Activated B cell treated with CpG ODN at 0.5 μM for 24 hours (primary cell): Measurements from ENCODE around the gene DLL1. TPM values are rescaled to one million over a fixed set of nuclear protein-coding genes. Genes with fewer than 3 reads are reported as not detected.
A peak's percentile ranks its signal among the peaks of the same experiment; 100 is the strongest.

ENCODE experiments used
- ATAC-seq: fragments of 200-7000 bp; cut with Tn5 transposase; one replicate; pipeline ENCODE4 v1.10.0; 2021; ENCODE audit warnings: low read depth, mild to moderate bottlenecking, moderate library complexity
- CTCF ChIA-PET: fragments of 350-600 bp; sonication (Branson Sonifier 250); formaldehyde crosslinking; loops from one replicate; lab custom pipeline; 2021; ENCODE audit warnings: antibody characterized with exemption; lab: Charles Lee
- POLR2A ChIA-PET: fragments of 350-600 bp; sonication (Branson Sonifier 250); formaldehyde crosslinking; loops from one replicate; lab custom pipeline; 2021; ENCODE audit warnings: antibody characterized with exemption; lab: Charles Lee
- DNase-seq: peaks from one replicate; pipeline ENCODE4 v3.0.0; 2022
- H3K27ac Mint-ChIP-seq: one replicate; pipeline ENCODE4 v1.8.0; 2020; ENCODE audit warnings: mixed read lengths
- H3K27me3 Mint-ChIP-seq: one replicate; pipeline ENCODE4 v1.8.0; 2021; ENCODE audit warnings: mixed read lengths
- H3K36me3 Mint-ChIP-seq: one replicate; pipeline ENCODE4 v1.8.0; 2021; ENCODE audit warnings: low read depth, mixed read lengths
- H3K4me1 Mint-ChIP-seq: one replicate; pipeline ENCODE4 v1.8.0; 2021; ENCODE audit warnings: mixed read lengths
- H3K4me3 Mint-ChIP-seq: one replicate; pipeline ENCODE4 v1.8.0; 2020; ENCODE audit warnings: mild to moderate bottlenecking, mixed read lengths
- H3K9me3 Mint-ChIP-seq: one replicate; pipeline ENCODE4 v1.8.0; 2020; ENCODE audit warnings: mixed read lengths
- intact Hi-C: fragments of 100-400 bp; cut with micrococcal nuclease; formaldehyde crosslinking; loops from one replicate; pipeline ENCODE4 v1.15.1; 2024
- total RNA-seq: library from RNA; stranded (reverse); gene quantifications from 2 replicates; pipeline ENCODE4 v1.2.3, GENCODE V29; 2022
- TF ChIP-seq, protein P1 (sequence below): fragments of 200-600 bp; IDR thresholded peaks from one replicate; pipeline ENCODE4 v1.8.0; 2022; ENCODE audit warnings: antibody characterized with exemption, mild to moderate bottlenecking

The DLL1 gene
- total RNA-seq, 1 donor from 2014 or later, result 0.53 TPM

DNA sequence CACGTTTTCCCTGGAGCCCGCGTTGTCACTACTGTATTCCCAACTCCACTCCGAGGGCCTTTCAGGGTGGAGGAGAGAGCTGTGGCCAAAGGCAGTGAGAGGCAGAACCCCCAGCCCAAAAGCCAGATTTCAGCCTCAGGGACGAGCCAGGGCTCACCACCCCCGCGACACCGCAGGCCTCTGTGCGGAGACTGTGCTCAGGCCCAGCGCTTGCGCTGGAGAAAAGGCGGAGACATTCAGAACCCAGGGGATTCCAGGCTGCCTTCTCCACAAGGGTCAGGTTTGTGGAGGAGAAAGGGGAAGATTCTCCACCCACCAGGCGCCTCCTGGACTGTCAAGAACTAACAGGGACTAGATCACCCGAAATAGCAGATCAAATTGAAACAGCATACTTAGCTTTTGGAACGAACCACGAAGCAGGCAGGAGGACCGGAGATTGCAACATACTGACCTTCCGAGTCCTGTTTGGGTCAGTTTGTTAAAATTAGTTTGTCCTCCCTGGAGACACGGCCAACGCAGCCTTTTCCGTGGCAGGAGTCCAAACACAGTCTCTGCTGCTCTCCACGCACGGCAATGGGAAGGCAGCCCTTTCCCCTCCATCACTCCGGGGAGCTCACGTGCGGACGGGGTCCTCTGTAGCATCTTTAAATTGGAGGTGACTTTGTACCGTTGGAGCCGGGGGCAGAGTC lies 14.4 kb downstream of the DLL1 start:
- H3K4me1 Mint-ChIP-seq, result peaks cover 41% of the 10 kb centered on the region
- no peaks in the 10 kb centered on the region for H3K27me3 Mint-ChIP-seq
- H3K36me3 Mint-ChIP-seq, result no peaks in the 10 kb centered on the region
- intact Hi-C loops, result no loop called here
- CTCF ChIA-PET, result no interaction called here
- TF ChIP-seq, protein P1, sequence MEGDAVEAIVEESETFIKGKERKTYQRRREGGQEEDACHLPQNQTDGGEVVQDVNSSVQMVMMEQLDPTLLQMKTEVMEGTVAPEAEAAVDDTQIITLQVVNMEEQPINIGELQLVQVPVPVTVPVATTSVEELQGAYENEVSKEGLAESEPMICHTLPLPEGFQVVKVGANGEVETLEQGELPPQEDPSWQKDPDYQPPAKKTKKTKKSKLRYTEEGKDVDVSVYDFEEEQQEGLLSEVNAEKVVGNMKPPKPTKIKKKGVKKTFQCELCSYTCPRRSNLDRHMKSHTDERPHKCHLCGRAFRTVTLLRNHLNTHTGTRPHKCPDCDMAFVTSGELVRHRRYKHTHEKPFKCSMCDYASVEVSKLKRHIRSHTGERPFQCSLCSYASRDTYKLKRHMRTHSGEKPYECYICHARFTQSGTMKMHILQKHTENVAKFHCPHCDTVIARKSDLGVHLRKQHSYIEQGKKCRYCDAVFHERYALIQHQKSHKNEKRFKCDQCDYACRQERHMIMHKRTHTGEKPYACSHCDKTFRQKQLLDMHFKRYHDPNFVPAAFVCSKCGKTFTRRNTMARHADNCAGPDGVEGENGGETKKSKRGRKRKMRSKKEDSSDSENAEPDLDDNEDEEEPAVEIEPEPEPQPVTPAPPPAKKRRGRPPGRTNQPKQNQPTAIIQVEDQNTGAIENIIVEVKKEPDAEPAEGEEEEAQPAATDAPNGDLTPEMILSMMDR, result no peak
- DNase-seq (no peak), ATAC-seq (no peak)
- POLR2A ChIA-PET, result no interaction called here
- H3K27ac Mint-ChIP-seq, result no peak overlapping the region
- no peak overlapping the region for H3K4me3 Mint-ChIP-seq
- H3K9me3 Mint-ChIP-seq, result no peaks in the 10 kb centered on the region

DNA sequence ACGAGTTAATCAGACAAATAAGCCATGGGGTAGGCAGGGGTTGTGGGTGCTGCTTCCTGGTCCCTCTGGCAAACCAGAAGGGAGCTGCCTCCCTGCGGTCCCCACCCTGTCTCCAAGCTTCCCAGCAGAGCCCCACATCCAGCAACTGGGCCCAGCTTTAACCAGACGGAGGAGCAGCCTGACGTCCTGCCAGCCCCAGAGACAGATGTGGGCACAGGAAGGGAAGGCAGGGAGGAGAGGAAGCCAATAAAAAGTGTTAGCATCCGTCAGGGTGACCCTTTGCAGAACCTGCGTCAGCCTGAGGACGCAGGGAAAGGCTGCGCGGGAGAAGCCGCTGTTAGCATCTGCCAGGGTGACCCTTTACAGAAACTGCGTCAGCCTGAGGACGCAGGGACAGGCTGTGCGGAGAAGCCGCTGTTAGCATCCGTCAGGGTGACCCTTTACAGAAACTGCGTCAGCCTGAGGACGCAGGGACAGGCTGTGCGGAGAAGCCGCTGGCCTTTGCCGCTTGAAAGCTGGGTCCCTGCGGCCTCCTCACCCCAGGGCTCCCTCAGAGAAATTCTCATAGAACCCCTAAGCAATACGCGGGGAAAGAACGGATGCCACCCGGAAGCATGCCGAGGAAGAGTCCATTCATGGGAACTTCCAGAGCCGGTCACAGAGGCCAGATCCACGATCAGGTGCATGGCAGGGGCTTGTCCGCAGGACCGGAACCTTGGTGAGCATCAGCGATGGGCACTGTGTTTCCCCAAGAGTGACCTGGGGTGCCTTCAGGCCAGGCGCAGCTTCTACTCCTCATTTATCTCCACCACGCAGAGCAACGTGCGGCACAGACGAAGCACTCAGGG lies 15.9 kb downstream of the DLL1 start:
- intact Hi-C loops, result no loop called here
- no peaks in the 10 kb centered on the region for H3K9me3 Mint-ChIP-seq
- no peaks in the 10 kb centered on the region for H3K27me3 Mint-ChIP-seq
- H3K4me3 Mint-ChIP-seq, result no peak overlapping the region
- peaks cover 39% of the 10 kb centered on the region for H3K4me1 Mint-ChIP-seq
- ATAC-seq, result no peak
- H3K36me3 Mint-ChIP-seq, result no peaks in the 10 kb centered on the region
- ChIA-PET CTCF (no interaction called here), POLR2A (no interaction called here)
- TF ChIP-seq, protein P1, result no peak
- no peak overlapping the region for H3K27ac Mint-ChIP-seq
- DNase-seq, result no peak

DNA sequence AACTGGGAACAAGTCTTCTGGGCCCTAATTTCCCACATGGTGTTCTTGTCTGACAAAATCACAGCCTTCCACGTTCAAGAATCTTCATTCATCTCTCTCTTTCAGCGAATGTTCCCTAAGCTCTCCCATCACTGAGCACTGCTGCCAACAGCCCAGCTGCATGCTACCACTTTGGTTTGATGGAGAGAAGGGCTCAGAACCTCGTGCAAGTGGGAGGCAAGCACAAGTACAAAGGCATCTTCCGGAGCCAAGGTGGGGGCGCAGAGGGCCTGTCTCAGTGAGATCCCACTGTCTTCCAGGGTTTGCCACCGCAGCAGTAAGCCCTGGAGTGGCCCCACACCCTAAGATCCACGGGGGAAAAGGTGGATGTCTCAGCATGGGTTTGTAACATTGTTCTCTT lies 17.2 kb downstream of the DLL1 start:
- TF ChIP-seq, protein P1, result no peak
- ATAC-seq (no peak), DNase-seq (no peak)
- Mint-ChIP-seq H3K27ac (no peak overlapping the region), H3K36me3 (no peaks in the 10 kb centered on the region), H3K4me1 (peaks cover 28% of the 10 kb centered on the region), H3K27me3 (no peaks in the 10 kb centered on the region), H3K9me3 (no peaks in the 10 kb centered on the region), H3K4me3 (peak overlapping the region; percentile 28)
- intact Hi-C loops, result loop anchor here (2.0 kb wide), 1 partner anchor 33 kb away; the partner anchor contains the start of gene FAM120B
- CTCF ChIA-PET, result interaction anchor here (0.6 kb wide), 1 partner anchor 442 kb away, joined by 3 read pairs; no protein-coding TSS in a partner anchor
- POLR2A ChIA-PET, result no interaction called here

DNA sequence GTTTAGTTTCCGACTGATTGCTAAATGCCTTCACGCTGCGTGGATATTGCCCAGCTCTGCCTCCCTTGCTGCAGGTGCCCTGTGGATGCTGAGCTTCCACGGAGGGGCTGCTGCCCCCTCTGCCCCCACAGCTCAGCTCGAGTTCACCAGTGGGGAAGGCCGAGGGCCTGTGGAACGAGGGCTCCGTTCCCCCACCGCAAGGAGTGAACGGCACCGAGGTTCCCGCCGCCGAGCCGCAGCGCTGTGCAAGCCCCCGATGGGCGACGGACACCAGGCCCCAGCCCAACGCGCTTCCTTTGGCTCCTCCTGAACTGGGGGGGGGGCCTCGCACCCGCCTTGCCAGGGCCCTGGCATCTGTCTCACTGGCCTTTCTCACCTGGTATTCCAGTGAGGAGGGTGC lies 17.7 kb downstream of the DLL1 start:
- TF ChIP-seq, protein P1, result no peak
- POLR2A ChIA-PET, result no interaction called here
- intact Hi-C loops, result loop anchor here (2.0 kb wide), 1 partner anchor 34 kb away; the partner anchor contains the start of gene FAM120B
- ATAC-seq (no peak), DNase-seq (no peak)
- Mint-ChIP-seq H3K4me3 (no peak overlapping the region), H3K4me1 (peaks cover 23% of the 10 kb centered on the region), H3K27me3 (no peaks in the 10 kb centered on the region), H3K36me3 (no peaks in the 10 kb centered on the region), H3K27ac (no peak overlapping the region), H3K9me3 (no peaks in the 10 kb centered on the region)
- CTCF ChIA-PET, result interaction anchor here (0.6 kb wide), 1 partner anchor 441 kb away, joined by 3 read pairs; no protein-coding TSS in a partner anchor
